A673 (cell line): ENCODE measurements around the gene LRRK1.
"Not testable (repeated sequence)": the region's sequence is repeated elsewhere in the genome, so short reads cannot be mapped to it uniquely, and the experiment has no call there.

Experiments used
- CTCF ChIP-seq: fragments of 300-800, 200-600 bp; sonication (generic); conservative IDR thresholded peaks from 2 replicates; pipeline ENCODE4 v1.5.1; 2017; ENCODE audit warnings: low read depth, mild to moderate bottlenecking, antibody characterized with exemption, low read length, moderate library complexity, mixed read lengths
- EZH2 ChIP-seq: fragments of 200-600 bp; sonication (generic); IDR thresholded peaks from 2 replicates; pipeline ENCODE4 v1.6.1; 2017; ENCODE audit warnings: borderline replicate concordance, low read depth, mild to moderate bottlenecking, mixed read lengths, antibody characterized with exemption, low read length; ENCODE audit not compliant: poor library complexity, severe bottlenecking

- TF ChIP-seq CTCF, EZH2: not testable (repeated sequence)
These were observed 153.1 kb downstream of the LRRK1 start for GRCh38 chr15:101072235-101072634.
